GM19099 (cell line): ENCODE results near the gene CYP19A1.

Experiments
- POLR2A ChIP-seq: IDR thresholded peaks from 3 replicates; pipeline ENCODE4 v1.6.1; 2011; ENCODE audit warnings: low read depth; ENCODE audit not compliant: insufficient read length; ENCODE audit errors: extremely low read depth

CYP19A1 gene

GRCh38 chr15:51338496-51338895 lies at the start of gene CYP19A1:
Gene CYP19A1 (minus strand): TSS chr15:51338596. CDS start chr15:51242912, 95,684 bp downstream.
- TF ChIP-seq POLR2A = no peak

- no peak for TF ChIP-seq POLR2A
Observed at GRCh38 chr15:51387699-51388041, 49.3 kb upstream of the CYP19A1 start.

- TF ChIP-seq POLR2A = no peak
Observed at GRCh38 chr15:51386960-51387698, 48.7 kb upstream of the CYP19A1 start.

- no peak for TF ChIP-seq POLR2A
Observed at GRCh38 chr15:51386486-51386885, 48.1 kb upstream of the CYP19A1 start.

- no peak for TF ChIP-seq POLR2A
Observed at GRCh38 chr15:51386029-51386428, 47.6 kb upstream of the CYP19A1 start.

- no peak for TF ChIP-seq POLR2A
Observed at GRCh38 chr15:51382787-51383186, 44.4 kb upstream of the CYP19A1 start.

- no peak for TF ChIP-seq POLR2A
Observed at GRCh38 chr15:51380999-51381806, 42.8 kb upstream of the CYP19A1 start.

GRCh38 chr15:51379390-51379789 lies 41.0 kb upstream of the CYP19A1 start:
- no peak for TF ChIP-seq POLR2A

- TF ChIP-seq POLR2A = no peak
Observed at GRCh38 chr15:51378406-51378805, 40.0 kb upstream of the CYP19A1 start.

GRCh38 chr15:51377038-51377786 lies 38.8 kb upstream of the CYP19A1 start:
- TF ChIP-seq POLR2A = no peak

- no peak for TF ChIP-seq POLR2A
Observed at GRCh38 chr15:51375966-51376640, 37.7 kb upstream of the CYP19A1 start.

GRCh38 chr15:51374131-51374530 lies 35.7 kb upstream of the CYP19A1 start:
- no peak for TF ChIP-seq POLR2A

- no peak for TF ChIP-seq POLR2A
Observed at GRCh38 chr15:51371266-51371665, 32.9 kb upstream of the CYP19A1 start.

- TF ChIP-seq POLR2A = no peak
Observed at GRCh38 chr15:51369451-51369761, 31.0 kb upstream of the CYP19A1 start.
